ENCODE results near the gene EEA1. TPM values are rescaled to one million over a fixed set of nuclear protein-coding genes. Genes with fewer than 3 reads are reported as not detected.

EEA1 gene
- total and polyA plus RNA-seq, 10 of the 15 experiments (the other 5 are each of a cell fraction or from before 2014, with no cell fraction given), result 5.5 to 40.3 (median 13.5) TPM

DNA sequence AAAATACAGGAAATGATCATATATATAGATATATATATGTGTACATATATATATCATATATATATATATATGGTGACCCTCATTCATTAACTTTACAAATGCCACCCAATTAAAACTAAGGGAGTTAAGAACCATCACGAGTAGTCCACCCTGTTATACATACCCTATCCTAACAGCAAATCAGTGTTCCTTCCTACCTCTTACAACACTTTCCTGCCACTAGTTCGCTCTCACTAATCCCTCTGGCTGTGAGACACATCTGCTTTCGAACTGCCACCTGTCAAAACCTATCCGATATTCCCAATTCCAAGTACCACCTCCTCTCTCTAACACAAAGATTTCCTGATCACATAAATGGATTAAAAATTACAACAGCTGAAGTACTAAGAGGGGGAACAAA lies 100.5 kb downstream of the EEA1 start:
- H3K27me3 ChIP-seq (replicated peaks in 1 of 2; ENCODE audit: control insufficient read depth in 2 of 2, insufficient read depth in 2 of 2, low read length in 1 of 2), result no peaks in the 10 kb centered on the region
- SMC1A ChIA-PET (ENCODE audit: uncharacterized antibody, unreplicated experiment), result interaction anchor here (3.1 kb wide), 1 partner anchor 10 kb away, joined by 9 read pairs; no protein-coding TSS in a partner anchor
- DNase-seq (ENCODE audit: low read depth, low spot score) (no peak), ATAC-seq (no peak), FAIRE-seq (no peak)
- intact Hi-C loops (cut with micrococcal nuclease; ENCODE audit: unreplicated experiment), result loop anchor here (5.0 kb wide), 2 partner anchors 99 to 144 kb away; partner anchors contain the start of gene EEA1
- no peaks in the 10 kb centered on the region for H4K20me1 ChIP-seq (ENCODE audit: control insufficient read depth, insufficient read depth)
- WGBS (ENCODE audit: insufficient coverage, insufficient replicate concordance, low lambda C conversion rate, missing lambda C conversion rate), result 95% methylated on average over 4 of the region's 4 CpGs
- POLR2A ChIA-PET, result no interaction called here
- no peak overlapping the region for H2AFZ ChIP-seq (ENCODE audit: control insufficient read depth, low read depth, low read length)
- H3K36me3 ChIP-seq (ENCODE audit: control insufficient read depth in 2 of 2, insufficient read depth in 2 of 2, low read length in 1 of 2), result peaks cover 0 to 11% of the 10 kb centered on the region in 2 experiments
- no peaks in the 10 kb centered on the region for H3K9me3 ChIP-seq (replicated peaks; ENCODE audit: control insufficient read depth, insufficient read depth, low read length)
- H3K9ac ChIP-seq (ENCODE audit: control insufficient read depth, insufficient read depth, low read length), result no peak overlapping the region
- CTCF ChIA-PET, result interaction anchor here (0.6 to 1.9 kb wide), 5 partner anchors 10 to 591 kb away, joined by 3 to 11 read pairs (median 4); no protein-coding TSS in a partner anchor
- in situ Hi-C loops (cut with MboI), result no loop called here
- no peak overlapping the region for H3K27ac ChIP-seq (ENCODE audit: control insufficient read depth, insufficient read depth)
- H3K4me3 ChIP-seq, result no peak overlapping the region
- no peak overlapping the region for H3K4me2 ChIP-seq (ENCODE audit: control insufficient read depth, insufficient read depth)
- TF ChIP-seq PKNOX1 (IDR thresholded peaks at IDR 0.05) (no peak), ATF3 (IDR thresholded peaks at IDR 0.05; ENCODE audit: borderline replicate concordance, extremely low read depth, low read depth, low read length) (no peak), EZH2 (IDR thresholded peaks at IDR 0.05; ENCODE audit: borderline replicate concordance, control insufficient read depth, low read depth, low read length) (no peak)
- TF ChIP-seq, protein P1, sequence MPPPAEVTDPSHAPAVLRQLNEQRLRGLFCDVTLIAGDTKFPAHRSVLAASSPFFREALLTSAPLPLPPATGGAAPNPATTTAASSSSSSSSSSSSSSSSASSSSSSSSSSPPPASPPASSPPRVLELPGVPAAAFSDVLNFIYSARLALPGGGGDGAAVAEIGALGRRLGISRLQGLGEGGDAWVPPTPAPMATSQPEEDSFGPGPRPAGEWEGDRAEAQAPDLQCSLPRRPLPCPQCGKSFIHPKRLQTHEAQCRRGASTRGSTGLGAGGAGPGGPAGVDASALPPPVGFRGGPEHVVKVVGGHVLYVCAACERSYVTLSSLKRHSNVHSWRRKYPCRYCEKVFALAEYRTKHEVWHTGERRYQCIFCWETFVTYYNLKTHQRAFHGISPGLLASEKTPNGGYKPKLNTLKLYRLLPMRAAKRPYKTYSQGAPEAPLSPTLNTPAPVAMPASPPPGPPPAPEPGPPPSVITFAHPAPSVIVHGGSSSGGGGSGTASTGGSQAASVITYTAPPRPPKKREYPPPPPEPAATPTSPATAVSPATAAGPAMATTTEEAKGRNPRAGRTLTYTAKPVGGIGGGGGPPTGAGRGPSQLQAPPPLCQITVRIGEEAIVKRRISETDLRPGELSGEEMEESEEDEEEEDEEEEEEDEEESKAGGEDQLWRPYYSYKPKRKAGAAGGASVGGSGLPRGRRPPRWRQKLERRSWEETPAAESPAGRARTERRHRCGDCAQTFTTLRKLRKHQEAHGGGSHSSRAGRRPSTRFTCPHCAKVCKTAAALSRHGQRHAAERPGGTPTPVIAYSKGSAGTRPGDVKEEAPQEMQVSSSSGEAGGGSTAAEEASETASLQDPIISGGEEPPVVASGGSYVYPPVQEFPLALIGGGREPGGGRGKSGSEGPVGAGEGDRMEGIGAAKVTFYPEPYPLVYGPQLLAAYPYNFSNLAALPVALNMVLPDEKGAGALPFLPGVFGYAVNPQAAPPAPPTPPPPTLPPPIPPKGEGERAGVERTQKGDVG (CRISPR knock-in tag; IDR thresholded peaks at IDR 0.05), result no peak
- no peaks in the 10 kb centered on the region for H3K4me1 ChIP-seq (ENCODE audit: control insufficient read depth, insufficient read depth, low read length)
- RAD21 ChIA-PET (ENCODE audit: unreplicated experiment), result no interaction called here
- no peaks in the 10 kb centered on the region for H3K79me2 ChIP-seq (ENCODE audit: control insufficient read depth, insufficient read depth, low read length)
- BruUV-seq (replicated peaks), result no TSS peak
